Esophagus squamous epithelium (tissue), 4 donors: ENCODE measurements around the gene KIF18B.

Source experiments
- POLR2A ChIP-seq, 4 donors: fragments of 450-650 bp; IDR thresholded peaks; one replicate each; pipeline ENCODE4 v1.6.1; 2017; ENCODE audit warnings: antibody characterized with exemption in 4 of 4, mild to moderate bottlenecking in 4 of 4, moderate library complexity in 3 of 4
- TF ChIP-seq, protein P1 (sequence below), 6 experiments: fragments of 450-650 bp in 4 of 6; fragments of 200-600 bp in 2 of 6; sonication (generic) in 2 of 6; IDR thresholded peaks; one replicate each; pipeline ENCODE4 v1.5.1; 2016 to 2019; ENCODE audit warnings: antibody characterized with exemption in 6 of 6, mild to moderate bottlenecking in 4 of 6, moderate library complexity in 4 of 6

DNA sequence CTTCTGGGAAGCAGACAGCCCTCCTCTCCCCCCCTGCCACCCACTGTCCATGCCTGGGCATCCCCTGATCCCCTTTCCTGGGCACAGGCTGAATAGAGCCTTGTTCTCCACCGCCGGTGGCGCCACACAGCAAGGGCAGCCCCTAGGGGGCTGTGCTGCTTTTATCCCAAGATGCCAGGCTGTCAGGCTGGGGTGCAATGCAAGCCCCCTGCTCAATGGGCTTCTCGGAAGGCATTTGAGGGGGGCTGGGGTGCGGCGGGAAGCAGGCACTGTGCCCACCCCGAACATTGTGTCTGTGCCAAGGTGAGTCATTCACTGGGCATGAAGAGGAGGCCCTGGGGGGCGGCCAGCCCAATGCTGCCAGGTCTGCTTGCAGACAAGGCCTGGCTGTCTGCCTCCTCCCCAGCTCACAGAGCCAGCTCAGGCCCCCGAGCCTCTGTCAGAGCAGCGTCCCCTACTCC lies 30.8 kb downstream of the KIF18B start:
- TF ChIP-seq, protein P1, sequence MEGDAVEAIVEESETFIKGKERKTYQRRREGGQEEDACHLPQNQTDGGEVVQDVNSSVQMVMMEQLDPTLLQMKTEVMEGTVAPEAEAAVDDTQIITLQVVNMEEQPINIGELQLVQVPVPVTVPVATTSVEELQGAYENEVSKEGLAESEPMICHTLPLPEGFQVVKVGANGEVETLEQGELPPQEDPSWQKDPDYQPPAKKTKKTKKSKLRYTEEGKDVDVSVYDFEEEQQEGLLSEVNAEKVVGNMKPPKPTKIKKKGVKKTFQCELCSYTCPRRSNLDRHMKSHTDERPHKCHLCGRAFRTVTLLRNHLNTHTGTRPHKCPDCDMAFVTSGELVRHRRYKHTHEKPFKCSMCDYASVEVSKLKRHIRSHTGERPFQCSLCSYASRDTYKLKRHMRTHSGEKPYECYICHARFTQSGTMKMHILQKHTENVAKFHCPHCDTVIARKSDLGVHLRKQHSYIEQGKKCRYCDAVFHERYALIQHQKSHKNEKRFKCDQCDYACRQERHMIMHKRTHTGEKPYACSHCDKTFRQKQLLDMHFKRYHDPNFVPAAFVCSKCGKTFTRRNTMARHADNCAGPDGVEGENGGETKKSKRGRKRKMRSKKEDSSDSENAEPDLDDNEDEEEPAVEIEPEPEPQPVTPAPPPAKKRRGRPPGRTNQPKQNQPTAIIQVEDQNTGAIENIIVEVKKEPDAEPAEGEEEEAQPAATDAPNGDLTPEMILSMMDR (IDR thresholded peaks at IDR 0.05) = no peak
- TF ChIP-seq POLR2A (IDR thresholded peaks at IDR 0.05) = no peak
